A673 (cell line): ENCODE results near the gene TBC1D9.

Experiments used
- EZH2 ChIP-seq: fragments of 200-600 bp; sonication (generic); IDR thresholded peaks from 2 replicates; pipeline ENCODE4 v1.6.1; 2017; ENCODE audit warnings: borderline replicate concordance, low read depth, mild to moderate bottlenecking, mixed read lengths, antibody characterized with exemption, low read length; ENCODE audit not compliant: poor library complexity, severe bottlenecking
- TF ChIP-seq, protein P1 (sequence below): fragments of 300-800, 200-600 bp; sonication (generic); conservative IDR thresholded peaks from 2 replicates; pipeline ENCODE4 v1.5.1; 2017; ENCODE audit warnings: low read depth, mild to moderate bottlenecking, antibody characterized with exemption, low read length, moderate library complexity, mixed read lengths

DNA sequence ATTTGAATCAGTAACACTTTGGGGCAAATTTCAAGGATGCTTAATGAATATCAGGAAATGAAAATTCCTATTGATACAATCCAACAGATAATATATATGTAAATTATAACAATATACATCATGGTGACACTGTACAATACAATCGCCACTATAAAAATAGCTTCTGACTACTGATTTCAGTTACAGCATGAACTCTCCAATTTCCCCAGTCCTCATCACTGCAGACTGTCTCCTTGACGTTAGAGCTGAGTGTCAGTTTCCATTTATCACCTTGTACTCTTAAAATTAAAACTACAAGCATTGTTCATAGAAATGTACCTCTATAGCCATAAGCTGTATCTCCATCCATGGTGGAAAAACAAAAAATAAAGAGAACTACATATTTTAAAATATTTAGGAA lies 23.4 kb downstream of the TBC1D9 start:
- TF ChIP-seq, protein P1, sequence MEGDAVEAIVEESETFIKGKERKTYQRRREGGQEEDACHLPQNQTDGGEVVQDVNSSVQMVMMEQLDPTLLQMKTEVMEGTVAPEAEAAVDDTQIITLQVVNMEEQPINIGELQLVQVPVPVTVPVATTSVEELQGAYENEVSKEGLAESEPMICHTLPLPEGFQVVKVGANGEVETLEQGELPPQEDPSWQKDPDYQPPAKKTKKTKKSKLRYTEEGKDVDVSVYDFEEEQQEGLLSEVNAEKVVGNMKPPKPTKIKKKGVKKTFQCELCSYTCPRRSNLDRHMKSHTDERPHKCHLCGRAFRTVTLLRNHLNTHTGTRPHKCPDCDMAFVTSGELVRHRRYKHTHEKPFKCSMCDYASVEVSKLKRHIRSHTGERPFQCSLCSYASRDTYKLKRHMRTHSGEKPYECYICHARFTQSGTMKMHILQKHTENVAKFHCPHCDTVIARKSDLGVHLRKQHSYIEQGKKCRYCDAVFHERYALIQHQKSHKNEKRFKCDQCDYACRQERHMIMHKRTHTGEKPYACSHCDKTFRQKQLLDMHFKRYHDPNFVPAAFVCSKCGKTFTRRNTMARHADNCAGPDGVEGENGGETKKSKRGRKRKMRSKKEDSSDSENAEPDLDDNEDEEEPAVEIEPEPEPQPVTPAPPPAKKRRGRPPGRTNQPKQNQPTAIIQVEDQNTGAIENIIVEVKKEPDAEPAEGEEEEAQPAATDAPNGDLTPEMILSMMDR = no peak
- no peak for TF ChIP-seq EZH2
